Aorta (tissue), 5 donors: ENCODE data around the gene DNM2. TPM values are rescaled to one million over a fixed set of nuclear protein-coding genes. Genes with fewer than 3 reads are reported as not detected.

ENCODE experiments used
- ATAC-seq: fragments of 200-7000 bp; cut with Tn5 transposase; one replicate; pipeline ENCODE4 v1.9.1; 2022; ENCODE audit warnings: moderate library complexity; ENCODE audit not compliant: low FRiP score
- DNase-seq, 2 donors: peaks; one replicate each; pipeline ENCODE4 v3.0.0-alpha.2; 2020
- H3K27ac ChIP-seq, 2 donors: one replicate each; pipeline ENCODE4 v1.5.1; 2013; ENCODE audit warnings: low read length in 2 of 2, mild to moderate bottlenecking in 2 of 2, moderate library complexity in 2 of 2, control low read depth in 1 of 2, inconsistent platforms in 1 of 2, low read depth in 1 of 2
- H3K27me3 ChIP-seq, 2 donors: one replicate each; pipeline ENCODE4 v1.6.1; 2013; ENCODE audit warnings: control low read depth in 1 of 2, low read length in 1 of 2, mild to moderate bottlenecking in 1 of 2, moderate library complexity in 1 of 2; ENCODE audit not compliant: insufficient read depth in 2 of 2, control insufficient read depth in 1 of 2
- H3K36me3 ChIP-seq, 2 donors: one replicate each; pipeline ENCODE4 v1.6.1; 2013; ENCODE audit warnings: control low read depth in 1 of 2, low read length in 1 of 2, mild to moderate bottlenecking in 1 of 2; ENCODE audit not compliant: insufficient read depth in 2 of 2, control insufficient read depth in 1 of 2
- H3K4me1 ChIP-seq, 2 donors: one replicate each; pipeline ENCODE4 v1.6.1; 2013; ENCODE audit warnings: low read length in 2 of 2, control low read depth in 1 of 2, mild to moderate bottlenecking in 1 of 2, moderate library complexity in 1 of 2; ENCODE audit not compliant: insufficient read depth in 2 of 2, control insufficient read depth in 1 of 2
- H3K4me3 ChIP-seq, 2 donors: one replicate each; pipeline ENCODE4 v1.5.1; 2013; ENCODE audit warnings: low read length in 2 of 2, control low read depth in 1 of 2, mild to moderate bottlenecking in 1 of 2
- H3K9me3 ChIP-seq: one replicate; pipeline ENCODE4 v1.6.1; 2013; ENCODE audit warnings: mild to moderate bottlenecking, low read length; ENCODE audit not compliant: control insufficient read depth
- WGBS, 2 donors: extraction: QIAGEN DNeasy Blood & Tissue Kit; methylation state at CpG; one replicate each; pipeline ENCODE4 v1.1.7; 2013; 5-methylcytosine and 5-hydroxymethylcytosine counted together
- intact Hi-C, 2 donors: fragments of 100-400 bp; cut with DNase I; formaldehyde crosslinking; loops; one replicate each; pipeline versions ENCODE4 v1.14.2 to v1.15.0; 2022
- polyA plus RNA-seq, 2 donors: library from polyadenylated mRNA; stranded (reverse); fragments of 200-250 nt; gene quantifications; one replicate each; pipeline ENCODE4 v1.2.3, GENCODE V29; 2013
- total RNA-seq, 2 donors: library from RNA; stranded (reverse); fragmentation: NEBNext Ultra II Directional; extraction: Animal tissue kit (Norgen Biotek cat#: 25700); gene quantifications; one replicate each; pipeline ENCODE4 v1.2.1, GENCODE V29; 2021
- donor health status: healthy with polysubstance abuse.
- donor health status: Bipolar disorder and iron deficiency.
- donor health status: DM: no; HTN: no; CAD: no.
- donor health status: DM: no; HTN: no; CAD: no.
- donor health status: DM: yes; HTN: yes; CAD: no.

DNM2 gene
- total and polyA plus RNA-seq, 4 donors: 51.7 to 160 (median 104) TPM

GRCh38 chr19:10679743-10680142 is 38.1 kb upstream of the DNM2 start:
- H3K4me3 ChIP-seq: no peak overlapping the region
- intact Hi-C loops: no loop called here

GRCh38 chr19:10680545-10681135 is 37.2 kb upstream of the DNM2 start:
- DNase-seq (no peak), ATAC-seq (peak; percentile 17)
- no peaks in the 10 kb centered on the region for H3K4me1 ChIP-seq
- 86 to 91% methylated on average over 12 to 15 of the region's 15 CpGs for WGBS, 2 donors
- peaks cover 3 to 18% of the 10 kb centered on the region in 2 donors for H3K36me3 ChIP-seq
- H3K9me3 ChIP-seq: no peaks in the 10 kb centered on the region
- no peaks in the 10 kb centered on the region for H3K27me3 ChIP-seq
- intact Hi-C loops: no loop called here
- H3K27ac ChIP-seq: no peak overlapping the region
- H3K4me3 ChIP-seq: no peak overlapping the region

More at GRCh38 chr19:10679743-10680142, 38.1 kb upstream of the DNM2 start:
- no peak for ATAC-seq
- Histone ChIP-seq H3K36me3 (peaks cover 3 to 18% of the 10 kb centered on the region in 2 donors), H3K27ac (no peak overlapping the region), H3K4me1 (no peaks in the 10 kb centered on the region), H3K27me3 (no peaks in the 10 kb centered on the region), H3K9me3 (no peaks in the 10 kb centered on the region)
- no peak for DNase-seq
- WGBS, 2 donors: 89 to 91% methylated on average over 18 of the region's 18 CpGs

- DNase-seq (no peak), ATAC-seq (no peak)
- 81 to 87% methylated on average over 4 of the region's 4 CpGs for WGBS, 2 donors
- Histone ChIP-seq H3K36me3 (peaks cover 3 to 18% of the 10 kb centered on the region in 2 donors), H3K4me3 (no peak overlapping the region), H3K27me3 (no peaks in the 10 kb centered on the region), H3K4me1 (no peaks in the 10 kb centered on the region), H3K9me3 (no peaks in the 10 kb centered on the region), H3K27ac (no peak overlapping the region)
- intact Hi-C loops: no loop called here
Measured at GRCh38 chr19:10681658-10682057, 36.2 kb upstream of the DNM2 start.

- Histone ChIP-seq H3K9me3 (no peaks in the 10 kb centered on the region), H3K36me3 (peaks cover under 1 to 16% of the 10 kb centered on the region in 2 donors), H3K27ac (no peak overlapping the region), H3K4me1 (no peaks in the 10 kb centered on the region), H3K27me3 (no peaks in the 10 kb centered on the region), H3K4me3 (no peak overlapping the region)
- ATAC-seq (no peak), DNase-seq (no peak)
- 85 to 87% methylated on average over 15 of the region's 15 CpGs for WGBS, 2 donors
- intact Hi-C loops: no loop called here
Measured at GRCh38 chr19:10682397-10683063, 35.3 kb upstream of the DNM2 start.

- Histone ChIP-seq H3K9me3 (no peaks in the 10 kb centered on the region), H3K27ac (no peak overlapping the region), H3K4me1 (no peaks in the 10 kb centered on the region), H3K27me3 (no peaks in the 10 kb centered on the region), H3K36me3 (peaks cover 0 to 15% of the 10 kb centered on the region in 2 donors), H3K4me3 (no peak overlapping the region)
- DNase-seq: no peak
- ATAC-seq: no peak
- WGBS, 2 donors: 84 to 85% methylated on average over 15 of the region's 15 CpGs
- intact Hi-C loops: no loop called here
Measured at GRCh38 chr19:10683064-10683426, 34.8 kb upstream of the DNM2 start.

- no peak for ATAC-seq
- no peaks in the 10 kb centered on the region for H3K27me3 ChIP-seq
- intact Hi-C loops: no loop called here
- peaks cover 0 to 15% of the 10 kb centered on the region in 2 donors for H3K36me3 ChIP-seq
- WGBS, 2 donors: 89% methylated on average over 21 of the region's 21 CpGs
- H3K27ac ChIP-seq: no peak overlapping the region
- H3K9me3 ChIP-seq: no peaks in the 10 kb centered on the region
- no peak overlapping the region for H3K4me3 ChIP-seq
- DNase-seq: no peak
- no peaks in the 10 kb centered on the region for H3K4me1 ChIP-seq
Measured at GRCh38 chr19:10683582-10683981, 34.3 kb upstream of the DNM2 start.

- intact Hi-C loops: no loop called here
- Histone ChIP-seq H3K9me3 (no peaks in the 10 kb centered on the region), H3K36me3 (peaks cover 0 to 17% of the 10 kb centered on the region in 2 donors), H3K4me3 (no peak overlapping the region), H3K27me3 (no peaks in the 10 kb centered on the region), H3K27ac (no peak overlapping the region), H3K4me1 (no peaks in the 10 kb centered on the region)
- DNase-seq (no peak), ATAC-seq (no peak)
- WGBS, 2 donors: 12 to 19% methylated on average over 5 of the region's 5 CpGs
Measured at GRCh38 chr19:10685210-10685609, 32.7 kb upstream of the DNM2 start.

GRCh38 chr19:10686193-10686592 is 31.7 kb upstream of the DNM2 start:
- intact Hi-C loops: no loop called here
- WGBS, 2 donors: 76 to 84% methylated on average over 10 of the region's 10 CpGs
- ATAC-seq: no peak
- Histone ChIP-seq H3K27me3 (no peaks in the 10 kb centered on the region), H3K4me1 (no peaks in the 10 kb centered on the region), H3K9me3 (no peaks in the 10 kb centered on the region), H3K36me3 (peaks cover 0 to 11% of the 10 kb centered on the region in 2 donors), H3K27ac (no peak overlapping the region), H3K4me3 (no peak overlapping the region)
- no peak for DNase-seq
